Glutamatergic neuron (in vitro differentiated cells): ENCODE data around the gene LCE4A. TPM values are rescaled to one million over a fixed set of nuclear protein-coding genes. Genes with fewer than 3 reads are reported as not detected.

Experiments used
- DNase-seq: peaks from one replicate; pipeline ENCODE4 v3.0.0; 2022
- H3K27ac Mint-ChIP-seq: one replicate; pipeline ENCODE4 v1.8.0; 2020; ENCODE audit warnings: mild to moderate bottlenecking, mixed read lengths, inconsistent platforms; ENCODE audit not compliant: unreplicated experiment
- H3K27me3 Mint-ChIP-seq: one replicate; pipeline ENCODE4 v1.8.0; 2020; ENCODE audit warnings: mild to moderate bottlenecking, moderate library complexity, mixed read lengths, inconsistent platforms; ENCODE audit not compliant: unreplicated experiment
- H3K36me3 Mint-ChIP-seq: one replicate; pipeline ENCODE4 v1.8.0; 2020; ENCODE audit warnings: mild to moderate bottlenecking, mixed read lengths, inconsistent platforms; ENCODE audit not compliant: unreplicated experiment
- H3K4me1 Mint-ChIP-seq: one replicate; pipeline ENCODE4 v1.8.0; 2020; ENCODE audit warnings: mild to moderate bottlenecking, low read depth, mixed read lengths, inconsistent platforms; ENCODE audit not compliant: unreplicated experiment
- H3K4me3 Mint-ChIP-seq: one replicate; pipeline ENCODE4 v1.8.0; 2020; ENCODE audit warnings: mild to moderate bottlenecking, mixed read lengths, inconsistent platforms; ENCODE audit not compliant: unreplicated experiment
- H3K9me3 Mint-ChIP-seq: one replicate; pipeline ENCODE4 v1.8.0; 2020; ENCODE audit warnings: mild to moderate bottlenecking, moderate library complexity, mixed read lengths, inconsistent platforms; ENCODE audit not compliant: unreplicated experiment
- total RNA-seq: library from RNA; stranded (reverse); fragmentation: NEBNext Ultra II Directional; extraction: Animal tissue kit (Norgen Biotek cat#: 25700); gene quantifications from one replicate; pipeline ENCODE4 v1.2.1, GENCODE V29; 2021; ENCODE audit not compliant: unreplicated experiment
- TF ChIP-seq, protein P1 (sequence below): fragments of 200-600 bp; sonication (generic); IDR thresholded peaks from one replicate; pipeline ENCODE4 v1.5.0; 2021; ENCODE audit not compliant: partially characterized antibody, unreplicated experiment

The LCE4A gene
- total RNA-seq, 1 donor from 2014 or later, result not detected

DNA sequence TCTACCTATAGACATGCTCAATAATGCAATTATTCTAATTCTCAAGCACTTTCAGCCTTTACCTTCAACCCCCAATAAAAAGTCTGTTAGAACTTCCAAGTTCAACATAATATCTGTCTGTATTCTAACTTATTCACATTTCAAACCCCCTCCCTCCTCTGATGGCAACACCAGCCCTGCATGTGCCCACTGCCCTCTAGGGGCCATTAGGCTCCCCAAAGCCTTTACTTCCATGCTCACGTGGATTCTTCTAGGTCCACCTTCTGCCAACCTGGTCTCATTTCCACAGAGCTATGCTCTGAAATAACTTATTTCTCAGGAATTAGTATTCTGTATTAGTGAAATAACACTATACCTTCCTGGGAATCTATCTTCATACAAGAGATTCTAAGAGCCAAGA is 27.7 kb downstream of the LCE4A start:
- H3K36me3 Mint-ChIP-seq, result no peaks in the 10 kb centered on the region

DNA sequence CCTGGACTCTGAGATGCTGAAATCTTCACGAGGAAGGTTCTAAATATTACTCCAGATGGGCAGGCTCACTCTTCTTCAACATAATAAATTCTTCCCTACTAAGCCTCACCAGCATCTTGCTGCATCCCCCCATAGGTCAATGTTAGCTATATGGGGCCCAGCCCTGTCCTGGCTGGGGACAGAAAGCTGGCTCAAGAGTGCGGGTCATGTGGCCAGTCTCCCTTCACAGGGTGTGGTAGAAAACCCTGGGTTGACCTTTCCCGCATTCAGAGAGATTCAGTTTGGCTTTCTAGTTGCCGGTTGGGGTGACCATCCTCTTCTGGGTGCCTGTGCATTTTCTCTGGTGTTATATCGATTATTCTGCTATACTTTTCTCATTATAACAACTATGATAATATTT is 30.0 kb downstream of the LCE4A start:
- TF ChIP-seq, protein P1, sequence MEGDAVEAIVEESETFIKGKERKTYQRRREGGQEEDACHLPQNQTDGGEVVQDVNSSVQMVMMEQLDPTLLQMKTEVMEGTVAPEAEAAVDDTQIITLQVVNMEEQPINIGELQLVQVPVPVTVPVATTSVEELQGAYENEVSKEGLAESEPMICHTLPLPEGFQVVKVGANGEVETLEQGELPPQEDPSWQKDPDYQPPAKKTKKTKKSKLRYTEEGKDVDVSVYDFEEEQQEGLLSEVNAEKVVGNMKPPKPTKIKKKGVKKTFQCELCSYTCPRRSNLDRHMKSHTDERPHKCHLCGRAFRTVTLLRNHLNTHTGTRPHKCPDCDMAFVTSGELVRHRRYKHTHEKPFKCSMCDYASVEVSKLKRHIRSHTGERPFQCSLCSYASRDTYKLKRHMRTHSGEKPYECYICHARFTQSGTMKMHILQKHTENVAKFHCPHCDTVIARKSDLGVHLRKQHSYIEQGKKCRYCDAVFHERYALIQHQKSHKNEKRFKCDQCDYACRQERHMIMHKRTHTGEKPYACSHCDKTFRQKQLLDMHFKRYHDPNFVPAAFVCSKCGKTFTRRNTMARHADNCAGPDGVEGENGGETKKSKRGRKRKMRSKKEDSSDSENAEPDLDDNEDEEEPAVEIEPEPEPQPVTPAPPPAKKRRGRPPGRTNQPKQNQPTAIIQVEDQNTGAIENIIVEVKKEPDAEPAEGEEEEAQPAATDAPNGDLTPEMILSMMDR, result no peak
- no peaks in the 10 kb centered on the region for H3K4me1 Mint-ChIP-seq
- H3K9me3 Mint-ChIP-seq, result peaks cover 2% of the 10 kb centered on the region
- DNase-seq, result no peak
- H3K4me3 Mint-ChIP-seq, result no peak overlapping the region
- no peaks in the 10 kb centered on the region for H3K36me3 Mint-ChIP-seq
- no peaks in the 10 kb centered on the region for H3K27me3 Mint-ChIP-seq
- H3K27ac Mint-ChIP-seq, result no peak overlapping the region

More for the DNA sequence above, 27.7 kb downstream of the LCE4A start:
- no peak for DNase-seq
- H3K9me3 Mint-ChIP-seq, result peaks cover 2% of the 10 kb centered on the region
- no peaks in the 10 kb centered on the region for H3K4me1 Mint-ChIP-seq
- no peaks in the 10 kb centered on the region for H3K27me3 Mint-ChIP-seq
- H3K27ac Mint-ChIP-seq, result no peak overlapping the region
- H3K4me3 Mint-ChIP-seq, result no peak overlapping the region
- TF ChIP-seq, protein P1, result no peak

DNA sequence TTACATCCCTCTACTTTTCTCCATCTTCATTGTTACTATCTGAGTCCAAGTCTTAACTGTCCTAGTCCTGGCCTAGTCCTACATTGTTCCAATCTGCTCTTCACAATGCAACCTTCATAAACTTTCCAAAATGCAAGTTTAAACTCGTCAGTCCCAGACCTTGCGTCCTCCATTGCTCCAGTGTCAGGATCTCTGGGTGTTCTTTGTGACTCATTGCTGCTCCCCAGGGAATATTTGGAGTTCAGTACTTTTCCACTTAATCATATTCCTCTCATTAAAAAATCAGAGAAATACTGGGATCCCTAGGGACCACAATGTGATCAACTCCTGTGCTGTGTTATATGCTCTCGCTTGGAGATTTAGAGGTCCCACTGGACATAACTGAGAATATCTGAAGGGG is 31.9 kb downstream of the LCE4A start:
- no peaks in the 10 kb centered on the region for H3K36me3 Mint-ChIP-seq
- no peak overlapping the region for H3K27ac Mint-ChIP-seq
- H3K4me1 Mint-ChIP-seq, result no peaks in the 10 kb centered on the region
- TF ChIP-seq, protein P1, result no peak
- no peak for DNase-seq
- no peaks in the 10 kb centered on the region for H3K27me3 Mint-ChIP-seq
- peaks cover 2% of the 10 kb centered on the region for H3K9me3 Mint-ChIP-seq
- H3K4me3 Mint-ChIP-seq, result no peak overlapping the region

DNA sequence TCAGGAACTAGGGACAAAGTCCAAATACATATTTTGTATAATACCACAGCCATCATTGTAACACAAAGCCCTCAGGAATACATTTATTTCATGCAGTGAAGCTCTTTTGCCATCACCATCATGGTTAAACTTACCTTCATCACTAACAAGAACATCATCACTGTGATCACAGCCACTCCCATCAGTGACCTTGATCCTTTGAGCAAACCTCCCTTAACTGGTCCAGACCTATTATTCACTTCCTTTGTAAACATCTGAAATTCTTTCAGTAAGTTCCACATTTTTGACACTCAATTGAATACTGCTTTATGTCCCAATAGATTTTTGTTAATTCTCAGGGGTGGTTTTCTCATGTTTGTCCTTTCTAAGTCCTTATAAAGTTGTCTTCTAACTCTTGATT is 33.7 kb downstream of the LCE4A start:
- Mint-ChIP-seq H3K36me3 (no peaks in the 10 kb centered on the region), H3K4me1 (no peaks in the 10 kb centered on the region), H3K27ac (no peak overlapping the region), H3K9me3 (peaks cover 2% of the 10 kb centered on the region), H3K27me3 (peaks cover 3% of the 10 kb centered on the region), H3K4me3 (no peak overlapping the region)
- DNase-seq, result no peak
- TF ChIP-seq, protein P1, result no peak

- Mint-ChIP-seq H3K4me3 (no peak overlapping the region), H3K36me3 (no peaks in the 10 kb centered on the region), H3K27me3 (peaks cover 3% of the 10 kb centered on the region), H3K27ac (no peak overlapping the region), H3K9me3 (no peaks in the 10 kb centered on the region), H3K4me1 (no peaks in the 10 kb centered on the region)
- TF ChIP-seq, protein P1, result no peak
- no peak for DNase-seq
Observed at GRCh38 chr1:152743371-152744145, 35.6 kb downstream of the LCE4A start.
